ENCODE results near the gene FGFBP1. TPM values are rescaled to one million over a fixed set of nuclear protein-coding genes. Genes with fewer than 3 reads are reported as not detected.

Gene FGFBP1
- total RNA-seq, 1 experiment from 2014 or later: 30.8 TPM

GRCh38 chr4:15944895-15945294 is 6.4 kb upstream of the FGFBP1 start:
- no peaks in the 10 kb centered on the region for H3K9me2 ChIP-seq (ENCODE audit: insufficient read depth)
- no peaks in the 10 kb centered on the region for H3K36me3 ChIP-seq (ENCODE audit: low read depth)
- no peak for DNase-seq
- TF ChIP-seq EZH2 (IDR thresholded peaks at IDR 0.05; ENCODE audit: low read depth): no peak
- no peak for TF ChIP-seq CTCF (conservative IDR thresholded peaks at IDR 0.05)
- H3K9me3 ChIP-seq (ENCODE audit: insufficient read depth, low read depth): no peaks in the 10 kb centered on the region
- no peaks in the 10 kb centered on the region for H4K20me1 ChIP-seq (ENCODE audit: insufficient read depth)
- no peaks in the 10 kb centered on the region for H3K27me3 ChIP-seq (ENCODE audit: insufficient read depth, low read depth)
- no TSS peak for BruUV-seq (replicated peaks)
- no peaks in the 10 kb centered on the region for H3F3A ChIP-seq (ENCODE audit: insufficient read depth, low read depth)
- H2AFZ ChIP-seq: no peak overlapping the region
- ChIA-PET CTCF (no interaction called here), POLR2A (ENCODE audit: unreplicated experiment) (no interaction called here)
- H3K27ac ChIP-seq: no peak overlapping the region
- intact Hi-C loops (cut with micrococcal nuclease; ENCODE audit: unreplicated experiment): no loop called here
- H3K4me1 ChIP-seq (replicated peaks; ENCODE audit: insufficient read depth): peaks cover 14% of the 10 kb centered on the region
- no peak overlapping the region for H3K4me3 ChIP-seq
- H3K4me2 ChIP-seq: no peak overlapping the region
- H3K79me2 ChIP-seq (ENCODE audit: low read depth): no peaks in the 10 kb centered on the region

GRCh38 chr4:15942283-15942682 is 3.7 kb upstream of the FGFBP1 start:
- Histone ChIP-seq H3K9me3 (ENCODE audit: insufficient read depth, low read depth) (no peaks in the 10 kb centered on the region), H3K9me2 (ENCODE audit: insufficient read depth) (no peaks in the 10 kb centered on the region), H3K27ac (no peak overlapping the region), H3K36me3 (ENCODE audit: low read depth) (no peaks in the 10 kb centered on the region), H3K4me1 (replicated peaks; ENCODE audit: insufficient read depth) (peaks cover 19% of the 10 kb centered on the region), H2AFZ (no peak overlapping the region), H3K4me2 (no peak overlapping the region), H4K20me1 (ENCODE audit: insufficient read depth) (no peaks in the 10 kb centered on the region), H3K27me3 (ENCODE audit: insufficient read depth, low read depth) (no peaks in the 10 kb centered on the region), H3F3A (ENCODE audit: insufficient read depth, low read depth) (peaks cover 9% of the 10 kb centered on the region; the same call in 1 of the 2 replicates), H3K4me3 (no peak overlapping the region), H3K79me2 (ENCODE audit: low read depth) (no peaks in the 10 kb centered on the region)
- TF ChIP-seq EZH2 (IDR thresholded peaks at IDR 0.05; ENCODE audit: low read depth): no peak
- TF ChIP-seq CTCF (conservative IDR thresholded peaks at IDR 0.05): no peak
- intact Hi-C loops (cut with micrococcal nuclease; ENCODE audit: unreplicated experiment): no loop called here
- DNase-seq: no peak
- POLR2A ChIA-PET (ENCODE audit: unreplicated experiment): no interaction called here
- no TSS peak for BruUV-seq (replicated peaks)
- CTCF ChIA-PET: no interaction called here

GRCh38 chr4:15938182-15938581 is 358 bp downstream of the FGFBP1 start:
- CTCF ChIA-PET: no interaction called here
- peak overlapping the region; percentile 64 for H3K4me2 ChIP-seq
- BruUV-seq (replicated peaks): no TSS peak
- H3K79me2 ChIP-seq (ENCODE audit: low read depth): no peaks in the 10 kb centered on the region
- H3K9me2 ChIP-seq (ENCODE audit: insufficient read depth): no peaks in the 10 kb centered on the region
- peaks cover 9% of the 10 kb centered on the region; the same call in 1 of the 2 replicates for H3F3A ChIP-seq (ENCODE audit: insufficient read depth, low read depth)
- peak overlapping the region; percentile 34; the same call in 1 of the 2 replicates for H3K27ac ChIP-seq
- H4K20me1 ChIP-seq (ENCODE audit: insufficient read depth): no peaks in the 10 kb centered on the region
- peaks cover 27% of the 10 kb centered on the region for H3K4me1 ChIP-seq (replicated peaks; ENCODE audit: insufficient read depth)
- DNase-seq: peak; percentile 71 to 72
- TF ChIP-seq CTCF (conservative IDR thresholded peaks at IDR 0.05): no peak
- TF ChIP-seq EZH2 (IDR thresholded peaks at IDR 0.05; ENCODE audit: low read depth): no peak
- H3K36me3 ChIP-seq (ENCODE audit: low read depth): no peaks in the 10 kb centered on the region
- H2AFZ ChIP-seq: peak overlapping the region; percentile 24; the same call in 1 of the 2 replicates
- POLR2A ChIA-PET (ENCODE audit: unreplicated experiment): interaction anchor here (1.0 kb wide), 1 partner anchor 17 kb away, joined by 4 read pairs; no protein-coding TSS in a partner anchor
- H3K4me3 ChIP-seq: peak overlapping the region; percentile 34; the same call in 1 of the 2 replicates
- intact Hi-C loops (cut with micrococcal nuclease; ENCODE audit: unreplicated experiment): loop anchor here (5.0 kb wide), 1 partner anchor 56 kb away; no protein-coding TSS in a partner anchor
- no peaks in the 10 kb centered on the region for H3K27me3 ChIP-seq (ENCODE audit: insufficient read depth, low read depth)
- no peaks in the 10 kb centered on the region for H3K9me3 ChIP-seq (ENCODE audit: insufficient read depth, low read depth)
